GM23338 (cell line): Measurements from ENCODE around the gene DMRTC1.
"Not testable (repeated sequence)": the region's sequence is repeated elsewhere in the genome, so short reads cannot be mapped to it uniquely, and the experiment has no call there.

ENCODE experiments used
- EZH2 ChIP-seq: fragments of 200-600 bp; sonication (generic); IDR thresholded peaks from one replicate; pipeline ENCODE4 v1.8.0; 2017; ENCODE audit warnings: antibody characterized with exemption, mild to moderate bottlenecking, low read depth; ENCODE audit not compliant: unreplicated experiment
- EZH2phosphoT487 ChIP-seq: fragments of 200-600 bp; sonication (generic); IDR thresholded peaks from one replicate; pipeline ENCODE4 v1.8.1; 2018; ENCODE audit warnings: antibody characterized with exemption; ENCODE audit not compliant: unreplicated experiment
- POLR2AphosphoS5 ChIP-seq: IDR thresholded peaks from 2 replicates; pipeline ENCODE4 v1.6.1; 2016; ENCODE audit warnings: antibody characterized with exemption, low read depth
- TF ChIP-seq, protein P1 (sequence below), 2 experiments: fragments of 200-600 bp in 1 of 2; sonication (generic) in 1 of 2; conservative IDR thresholded peaks; 2 replicates each; pipeline versions ENCODE4 v1.5.1 to v1.6.1; 2016 to 2017; ENCODE audit warnings: antibody characterized with exemption in 2 of 2, low read depth in 2 of 2, mild to moderate bottlenecking in 2 of 2, moderate library complexity in 1 of 2

DNA sequence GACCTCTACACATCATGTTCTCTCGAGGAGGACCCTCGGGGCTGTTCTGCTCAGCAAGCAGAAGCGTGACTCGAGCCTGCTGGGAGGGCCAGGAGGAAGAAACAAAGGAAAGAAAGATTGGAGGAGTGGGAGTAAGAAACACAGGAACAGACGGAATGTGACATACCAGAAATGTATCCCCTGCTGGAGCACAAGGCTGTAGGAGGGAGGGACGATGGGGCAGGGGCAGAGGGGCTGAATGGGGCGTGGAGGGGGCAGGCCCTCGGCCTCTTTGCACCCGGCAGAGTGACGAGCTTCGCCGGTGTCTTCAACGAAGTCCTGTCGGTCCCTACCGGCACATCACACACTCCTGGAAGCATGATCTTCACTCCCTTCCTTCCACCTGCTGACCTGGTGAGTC, 5.7 kb downstream of the DMRTC1 start, which contains the start of gene FAM236A:
- TF ChIP-seq, protein P1, sequence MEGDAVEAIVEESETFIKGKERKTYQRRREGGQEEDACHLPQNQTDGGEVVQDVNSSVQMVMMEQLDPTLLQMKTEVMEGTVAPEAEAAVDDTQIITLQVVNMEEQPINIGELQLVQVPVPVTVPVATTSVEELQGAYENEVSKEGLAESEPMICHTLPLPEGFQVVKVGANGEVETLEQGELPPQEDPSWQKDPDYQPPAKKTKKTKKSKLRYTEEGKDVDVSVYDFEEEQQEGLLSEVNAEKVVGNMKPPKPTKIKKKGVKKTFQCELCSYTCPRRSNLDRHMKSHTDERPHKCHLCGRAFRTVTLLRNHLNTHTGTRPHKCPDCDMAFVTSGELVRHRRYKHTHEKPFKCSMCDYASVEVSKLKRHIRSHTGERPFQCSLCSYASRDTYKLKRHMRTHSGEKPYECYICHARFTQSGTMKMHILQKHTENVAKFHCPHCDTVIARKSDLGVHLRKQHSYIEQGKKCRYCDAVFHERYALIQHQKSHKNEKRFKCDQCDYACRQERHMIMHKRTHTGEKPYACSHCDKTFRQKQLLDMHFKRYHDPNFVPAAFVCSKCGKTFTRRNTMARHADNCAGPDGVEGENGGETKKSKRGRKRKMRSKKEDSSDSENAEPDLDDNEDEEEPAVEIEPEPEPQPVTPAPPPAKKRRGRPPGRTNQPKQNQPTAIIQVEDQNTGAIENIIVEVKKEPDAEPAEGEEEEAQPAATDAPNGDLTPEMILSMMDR (conservative IDR thresholded peaks at IDR 0.05; ENCODE audit: low read depth in 2 of 2): not testable (repeated sequence)
- not testable (repeated sequence) for TF ChIP-seq POLR2AphosphoS5, EZH2phosphoT487, EZH2
